NCI-H187 treated with DMSO at 0.1 percent for 48 hours (cell line): Measurements from ENCODE around the gene GDPD3.

Source experiments
- DNase-seq: peaks from one replicate; lab custom pipeline; 2025; lab: John Stamatoyannopoulos, UW

GDPD3 gene

DNA sequence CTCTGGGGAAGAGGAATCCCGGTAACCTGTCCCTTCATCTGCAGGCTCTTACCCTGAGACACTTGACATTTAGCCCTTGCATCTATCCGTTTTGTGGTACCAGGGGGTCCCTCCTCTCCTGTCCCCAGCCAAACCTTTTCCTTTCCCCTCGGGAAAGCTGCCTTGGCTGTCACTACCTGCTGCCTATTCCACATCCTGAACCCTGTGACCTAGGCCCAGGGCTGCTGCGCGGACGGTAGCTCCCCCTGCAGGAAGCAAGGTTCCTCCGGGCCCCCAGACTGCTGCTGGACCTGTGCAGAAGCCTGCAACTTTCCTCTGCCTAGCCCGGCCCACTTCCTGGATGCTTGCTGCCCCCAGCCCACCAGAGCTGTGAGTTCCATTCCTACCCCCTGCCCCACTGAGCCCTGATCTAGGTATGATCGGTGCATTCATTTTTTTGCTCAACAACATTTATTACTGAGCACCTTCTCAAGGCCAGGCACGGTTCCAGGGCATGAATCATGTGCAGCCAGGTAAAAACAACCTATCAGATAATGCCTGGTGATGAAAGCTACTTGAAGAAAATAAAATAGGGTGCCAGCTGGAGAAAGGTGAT is 58.3 kb downstream of the GDPD3 start:
- no peak for DNase-seq
